Lower leg skin (tissue), 3 donors: ENCODE measurements around the gene HVCN1.

ENCODE experiments used
- CTCF ChIP-seq, 3 donors: fragments of 450-650 bp; IDR thresholded peaks; one replicate each; pipeline ENCODE4 v1.5.1; 2016; ENCODE audit warnings: antibody characterized with exemption in 3 of 3, mild to moderate bottlenecking in 3 of 3, moderate library complexity in 2 of 3
- POLR2A ChIP-seq, 2 donors: fragments of 450-650 bp; IDR thresholded peaks; one replicate each; pipeline ENCODE4 v1.6.1; 2016 to 2017; ENCODE audit warnings: antibody characterized with exemption in 2 of 2, mild to moderate bottlenecking in 1 of 2, moderate library complexity in 1 of 2

DNA sequence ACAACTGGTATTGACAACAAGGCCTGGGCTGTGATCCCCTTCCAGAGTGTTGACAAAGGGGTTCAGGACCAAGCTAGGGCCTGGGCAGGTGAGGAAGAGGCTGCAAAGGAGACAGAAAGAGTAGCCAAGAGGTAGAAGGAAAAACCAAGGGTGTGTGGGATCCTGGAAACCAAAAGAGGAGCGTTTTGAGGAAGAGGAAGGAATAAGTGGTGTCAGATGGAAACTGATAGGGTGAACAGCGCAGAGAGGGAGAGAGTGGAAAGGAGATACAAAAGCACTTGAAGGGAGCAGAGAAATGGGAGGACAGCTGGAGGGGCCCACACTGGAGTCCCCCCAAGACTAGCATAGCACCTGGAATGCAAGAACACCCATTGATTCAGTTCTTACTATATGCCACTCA lies 8.3 kb upstream of the HVCN1 start:
- TF ChIP-seq CTCF (IDR thresholded peaks at IDR 0.05) (no peak), POLR2A (IDR thresholded peaks at IDR 0.05) (no peak)
